Loucy (cell line): Measurements from ENCODE around the gene HLTF.
A peak's percentile ranks its signal among the peaks of the same experiment; 100 is the strongest.
"Not testable (repeated sequence)": the region's sequence is repeated elsewhere in the genome, so short reads cannot be mapped to it uniquely, and the experiment has no call there.

Source experiments
- H2AFZ ChIP-seq: fragments of 200-600 bp; sonication (generic); 2 replicates; pipeline ENCODE4 v1.6.0; 2016; ENCODE audit warnings: antibody characterized with exemption, mild to moderate bottlenecking, low read length, moderate library complexity
- H3F3A ChIP-seq: fragments of 200-600 bp; 2 replicates; pipeline ENCODE4 v1.6.0; 2016; ENCODE audit warnings: antibody characterized with exemption, low read depth, mild to moderate bottlenecking
- H3K27me3 ChIP-seq: fragments of 200-600 bp; sonication (generic); 2 replicates; pipeline ENCODE4 v1.6.1; 2014; ENCODE audit warnings: low read length, mild to moderate bottlenecking; ENCODE audit not compliant: insufficient read depth, poor library complexity, severe bottlenecking
- H3K36me3 ChIP-seq: fragments of 200-600 bp; sonication (generic); 2 replicates; pipeline ENCODE4 v1.6.1; 2016; ENCODE audit warnings: low read length; ENCODE audit not compliant: insufficient read depth
- H3K4me1 ChIP-seq: fragments of 200-600 bp; sonication (generic); 2 replicates; pipeline ENCODE4 v1.5.1; 2014; ENCODE audit warnings: low read length, mild to moderate bottlenecking; ENCODE audit not compliant: insufficient read depth, poor library complexity, severe bottlenecking
- H3K4me2 ChIP-seq: fragments of 200-600 bp; sonication (generic); 2 replicates; pipeline ENCODE4 v1.6.0; 2014; ENCODE audit warnings: antibody characterized with exemption, low read length, low read depth, mild to moderate bottlenecking; ENCODE audit not compliant: poor library complexity, severe bottlenecking
- H3K4me3 ChIP-seq: fragments of 200-600 bp; sonication (generic); 2 replicates; pipeline ENCODE4 v1.5.1; 2014; ENCODE audit warnings: low read length, mild to moderate bottlenecking, mixed read lengths; ENCODE audit not compliant: poor library complexity, severe bottlenecking
- H3K79me2 ChIP-seq: fragments of 200-600 bp; sonication (generic); 2 replicates; pipeline ENCODE4 v1.6.1; 2014; ENCODE audit warnings: low read length; ENCODE audit not compliant: insufficient read depth
- H3K9ac ChIP-seq: fragments of 200-600 bp; sonication (generic); 2 replicates; pipeline ENCODE4 v1.6.0; 2014; ENCODE audit warnings: mild to moderate bottlenecking, low read depth, low read length, moderate library complexity; ENCODE audit not compliant: poor library complexity, severe bottlenecking
- H3K9me2 ChIP-seq: fragments of 200-600 bp; sonication (generic); replicated peaks from 2 replicates; pipeline ENCODE4 v1.6.1; 2016; ENCODE audit warnings: low read depth, low read length, mixed read lengths
- H3K9me3 ChIP-seq: fragments of 200-600 bp; sonication (generic); 2 replicates; pipeline ENCODE4 v1.6.1; 2014; ENCODE audit warnings: mild to moderate bottlenecking, antibody characterized with exemption, low read length, low read depth; ENCODE audit not compliant: insufficient read depth
- H4K20me1 ChIP-seq: fragments of 200-600 bp; sonication (generic); 2 replicates; pipeline ENCODE4 v1.6.0; 2014; ENCODE audit warnings: antibody characterized with exemption, low read length, mild to moderate bottlenecking; ENCODE audit not compliant: insufficient read depth, poor library complexity, severe bottlenecking
- CTCF ChIP-seq: fragments of 200-600 bp; sonication (generic); conservative IDR thresholded peaks from 2 replicates; pipeline ENCODE4 v1.5.1; 2014; ENCODE audit warnings: mild to moderate bottlenecking, antibody characterized with exemption, low read length
- EZH2phosphoT487 ChIP-seq: fragments of 200-600 bp; IDR thresholded peaks from 2 replicates; pipeline ENCODE4 v1.6.1; 2018; ENCODE audit warnings: antibody characterized with exemption, mild to moderate bottlenecking, moderate library complexity, borderline replicate concordance

Gene HLTF

GRCh38 chr3:148991219-148992026 lies 94.9 kb downstream of the HLTF start, which contains the start of gene GYG1:
TSS of gene GYG1 (plus strand) at chr3:148991540. CDS start at chr3:148991641, 101 bp downstream.
- peaks cover 38% of the 10 kb centered on the region for H3K4me1 ChIP-seq
- H4K20me1 ChIP-seq, result peaks cover 7% of the 10 kb centered on the region
- H3K27me3 ChIP-seq, result no peaks in the 10 kb centered on the region
- peak within 1 kb of the TSS; percentile 79 for H3K4me3 ChIP-seq
- H3K9me2 ChIP-seq, result no peaks in the 10 kb centered on the region
- TF ChIP-seq EZH2phosphoT487, result no peak
- peak; percentile 61 for TF ChIP-seq CTCF
- H3K9ac ChIP-seq, result peak within 1 kb of the TSS; percentile 86
- 0 out of 2 replicates have a peak, but pooled peaks cover 4% of the 10 kb centered on the region for H3K36me3 ChIP-seq
- H3K9me3 ChIP-seq, result no peaks in the 10 kb centered on the region
- H2AFZ ChIP-seq, result peak within 1 kb of the TSS; percentile 100
- peaks cover 26% of the 10 kb centered on the region; the same call in 1 of the 2 replicates for H3K79me2 ChIP-seq
- peak within 1 kb of the TSS; percentile 78 for H3K4me2 ChIP-seq
- H3F3A ChIP-seq, result no peaks in the 10 kb centered on the region

GRCh38 chr3:148990236-148990635 lies 96.1 kb downstream of the HLTF start:
- peaks cover 7% of the 10 kb centered on the region for H4K20me1 ChIP-seq
- H2AFZ ChIP-seq, result peak overlapping the region; percentile 100
- H3K9me3 ChIP-seq, result no peaks in the 10 kb centered on the region
- peak overlapping the region; percentile 86 for H3K9ac ChIP-seq
- TF ChIP-seq CTCF, result no peak
- TF ChIP-seq EZH2phosphoT487, result no peak
- H3K4me3 ChIP-seq, result peak overlapping the region; percentile 79
- H3F3A ChIP-seq, result no peaks in the 10 kb centered on the region
- no peaks in the 10 kb centered on the region for H3K27me3 ChIP-seq
- H3K4me2 ChIP-seq, result peak overlapping the region; percentile 78
- H3K9me2 ChIP-seq, result no peaks in the 10 kb centered on the region
- peaks cover 34% of the 10 kb centered on the region for H3K4me1 ChIP-seq
- H3K79me2 ChIP-seq, result peaks cover 26% of the 10 kb centered on the region; the same call in 1 of the 2 replicates
- no peaks in the 10 kb centered on the region for H3K36me3 ChIP-seq

- H3K4me3 ChIP-seq, H3K27me3 ChIP-seq, H3K4me2 ChIP-seq, H3K79me2 ChIP-seq, H3K9me3 ChIP-seq, H2AFZ ChIP-seq, H3K9me2 ChIP-seq, H3F3A ChIP-seq, H4K20me1 ChIP-seq, H3K36me3 ChIP-seq, H3K9ac ChIP-seq: not testable (repeated sequence)
- peaks cover 16% of the 10 kb centered on the region for H3K4me1 ChIP-seq
Observed at GRCh38 chr3:148987551-148987950, 98.8 kb downstream of the HLTF start.

- Histone ChIP-seq H3K36me3 (no peaks in the 10 kb centered on the region), H3K4me1 (no peaks in the 10 kb centered on the region), H3K9me2 (no peaks in the 10 kb centered on the region), H3K27me3 (no peaks in the 10 kb centered on the region), H4K20me1 (no peaks in the 10 kb centered on the region), H3K4me2 (no peak overlapping the region), H3K4me3 (no peak overlapping the region), H3K9me3 (no peaks in the 10 kb centered on the region), H3K9ac (no peak overlapping the region), H3F3A (no peaks in the 10 kb centered on the region), H3K79me2 (no peaks in the 10 kb centered on the region), H2AFZ (no peak overlapping the region)
- no peak for TF ChIP-seq CTCF
- no peak for TF ChIP-seq EZH2phosphoT487
Observed at GRCh38 chr3:148981273-148981672, 105.1 kb downstream of the HLTF start.
